IPS DF 19.7 (cell line): ENCODE results near the gene RBKS.
"Not testable (repeated sequence)": the region's sequence is repeated elsewhere in the genome, so short reads cannot be mapped to it uniquely, and the experiment has no call there.

ENCODE experiments used
- DNase-seq: peaks from one replicate; pipeline ENCODE4 v3.0.0-alpha.2; 2013; ENCODE audit warnings: low read depth, low spot score

Gene RBKS

DNA sequence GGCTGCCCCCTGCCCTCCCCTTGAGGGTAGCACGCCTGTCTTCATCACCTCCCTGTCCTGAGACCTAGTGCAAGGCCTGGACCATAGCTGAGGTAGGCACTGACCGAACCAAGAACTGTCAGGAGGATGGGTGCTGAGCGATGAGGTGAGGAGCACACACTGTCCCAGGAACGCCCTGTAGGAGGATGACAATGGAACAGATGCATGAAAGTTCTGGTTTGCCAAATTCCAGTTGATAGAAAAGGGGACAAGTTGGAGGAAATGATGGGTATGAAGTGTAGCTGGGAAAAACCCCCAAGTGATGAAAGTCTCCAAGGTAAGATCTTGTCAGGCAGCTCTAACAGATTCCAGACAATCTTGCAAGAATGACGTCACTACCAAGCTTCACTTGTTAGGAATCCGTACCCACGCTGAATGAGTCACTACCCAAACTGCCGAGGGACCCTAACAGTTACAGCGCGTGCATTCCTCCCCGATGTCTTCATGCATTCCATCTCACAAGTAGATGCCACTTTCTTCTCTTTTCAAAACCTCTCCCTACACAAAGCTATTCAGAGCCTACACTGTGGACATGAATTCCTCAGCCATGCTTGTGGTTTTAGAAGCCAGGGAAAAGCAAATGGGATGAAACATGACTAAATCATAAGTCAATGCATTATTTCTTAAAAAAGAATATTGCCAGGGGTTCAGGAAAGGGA is 91.1 kb downstream of the RBKS start:
- peak; percentile 68 for DNase-seq

GRCh38 chr2:27798486-27798885 is 91.7 kb downstream of the RBKS start:
- no peak for DNase-seq

DNA sequence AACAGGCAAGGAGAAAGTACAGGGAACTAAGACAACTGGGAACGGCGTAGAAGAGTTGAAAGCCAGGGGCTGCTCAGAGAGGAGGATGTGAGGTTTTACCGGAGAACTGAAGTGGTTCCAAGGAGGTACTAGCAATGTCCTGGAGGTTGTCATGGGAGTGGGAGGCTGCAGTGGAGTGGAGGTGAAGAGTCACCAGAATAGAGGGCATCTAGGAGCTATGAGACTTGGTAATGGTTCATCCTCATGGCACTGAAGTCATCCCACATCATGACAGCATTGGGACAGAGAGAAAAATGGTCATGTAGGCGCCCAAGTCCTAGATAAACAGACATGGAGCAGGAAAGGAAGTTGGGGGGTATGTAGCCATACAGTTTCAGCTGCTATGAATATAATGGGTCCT is 92.3 kb downstream of the RBKS start:
- no peak for DNase-seq

DNA sequence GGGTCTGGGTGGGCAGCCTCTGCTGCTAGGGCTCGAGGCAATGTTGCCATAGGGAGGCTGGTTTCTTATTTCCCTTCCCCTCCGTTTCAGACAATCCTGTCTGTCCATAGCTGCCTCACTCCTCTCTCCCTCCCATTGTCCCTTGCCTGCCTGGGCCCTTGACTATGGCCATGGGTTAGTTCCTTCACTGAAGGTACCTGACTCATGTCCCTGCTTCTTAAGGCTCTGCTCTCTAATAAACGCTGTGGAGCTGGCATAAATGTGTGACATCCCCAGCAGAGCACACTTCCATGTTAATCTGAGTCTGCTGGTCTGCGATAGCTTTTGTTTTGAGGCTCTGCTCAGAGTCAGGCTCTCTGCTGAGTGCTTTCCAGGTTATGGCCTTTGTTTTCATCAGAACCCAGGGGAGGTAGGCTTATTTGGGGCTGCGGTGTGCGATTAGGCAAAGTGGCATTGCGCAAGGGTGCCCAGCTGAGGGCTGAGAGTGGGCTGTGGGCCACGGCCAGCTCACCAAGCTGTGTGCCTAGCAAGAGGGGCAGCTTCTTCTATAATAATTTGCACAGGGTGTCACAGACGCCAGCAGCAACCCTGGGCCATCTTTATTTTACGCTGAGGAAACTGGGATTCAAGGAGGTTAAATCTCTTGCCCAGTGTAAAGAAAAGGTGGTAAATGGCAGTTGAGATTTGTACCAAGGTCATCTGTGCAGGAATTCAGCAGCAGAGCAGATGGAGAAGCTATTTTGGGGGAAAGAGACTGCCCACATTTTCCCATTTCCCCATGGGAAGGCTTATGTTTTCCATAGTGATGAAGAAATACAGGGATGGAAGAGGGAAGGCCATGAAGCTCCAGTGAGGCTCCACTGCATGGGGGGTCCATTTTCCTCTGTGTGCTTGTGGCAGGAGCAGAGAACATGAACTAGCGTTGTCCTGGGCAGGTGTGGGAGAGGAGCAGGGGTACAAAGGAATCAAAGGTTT is 93.1 kb downstream of the RBKS start:
- no peak for DNase-seq

GRCh38 chr2:27795868-27796277 is 94.3 kb downstream of the RBKS start:
- no peak for DNase-seq

DNA sequence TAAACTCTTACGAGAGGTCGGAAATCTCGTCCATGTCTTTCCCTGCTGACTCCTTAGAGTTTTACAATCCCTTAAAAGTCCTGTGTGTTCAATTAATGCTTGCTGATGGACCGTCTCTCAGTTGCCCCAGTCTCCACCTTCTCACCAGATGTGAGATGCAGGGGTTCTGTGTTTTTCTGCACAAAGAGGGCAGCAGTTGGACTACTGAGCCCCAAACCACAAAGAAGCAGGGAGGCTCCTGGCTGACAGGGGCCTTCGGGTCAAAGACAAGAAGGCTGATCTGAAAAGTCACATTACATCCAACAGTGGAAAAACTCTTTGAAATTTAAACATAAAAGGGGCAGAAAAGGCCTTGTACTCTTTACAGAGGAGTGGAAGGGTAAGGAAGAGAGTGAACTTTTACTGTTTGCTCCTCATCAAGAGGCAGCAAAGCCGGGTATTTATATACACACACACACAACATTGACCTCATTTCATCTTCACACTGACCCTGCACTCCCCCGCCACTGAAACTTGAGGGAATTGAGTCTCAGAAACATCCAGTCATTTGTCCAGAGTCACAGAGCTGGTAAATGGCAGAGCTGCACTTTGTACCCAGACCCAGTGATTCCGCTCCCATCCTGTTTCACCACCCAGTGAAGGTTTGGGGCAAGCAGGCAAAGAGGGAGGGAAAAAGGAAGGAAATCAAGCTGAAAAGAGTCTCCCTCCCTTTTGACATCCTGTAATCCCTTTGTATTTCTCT is 94.9 kb downstream of the RBKS start:
- DNase-seq: no peak

GRCh38 chr2:27792759-27793158 is 97.4 kb downstream of the RBKS start:
- no peak for DNase-seq

- DNase-seq: no peak
Measured at GRCh38 chr2:27790796-27791195, 99.4 kb downstream of the RBKS start.

- DNase-seq: no peak
Measured at GRCh38 chr2:27782701-27783100, 107.5 kb downstream of the RBKS start.

DNA sequence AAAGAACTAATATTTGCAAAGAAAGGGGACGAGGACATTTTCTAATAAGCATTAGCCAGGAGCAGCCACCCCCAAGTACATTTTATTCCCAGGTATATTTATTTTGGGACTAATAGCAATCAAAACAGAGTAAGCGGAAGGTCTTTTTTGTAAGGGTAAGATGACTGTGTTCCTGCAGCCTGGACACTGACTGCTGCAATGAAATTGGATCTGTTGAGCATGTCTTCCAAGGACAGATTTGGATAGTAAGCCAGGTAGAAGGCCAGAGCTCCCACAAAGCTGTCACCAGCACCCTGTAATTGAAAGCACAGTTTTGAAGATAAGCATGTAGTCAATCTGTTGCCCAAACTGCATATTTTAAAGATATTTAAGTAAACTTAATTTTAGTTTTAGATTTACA is 108.7 kb downstream of the RBKS start:
- DNase-seq: no peak

GRCh38 chr2:27779417-27780055 is 110.7 kb downstream of the RBKS start:
- no peak for DNase-seq

DNA sequence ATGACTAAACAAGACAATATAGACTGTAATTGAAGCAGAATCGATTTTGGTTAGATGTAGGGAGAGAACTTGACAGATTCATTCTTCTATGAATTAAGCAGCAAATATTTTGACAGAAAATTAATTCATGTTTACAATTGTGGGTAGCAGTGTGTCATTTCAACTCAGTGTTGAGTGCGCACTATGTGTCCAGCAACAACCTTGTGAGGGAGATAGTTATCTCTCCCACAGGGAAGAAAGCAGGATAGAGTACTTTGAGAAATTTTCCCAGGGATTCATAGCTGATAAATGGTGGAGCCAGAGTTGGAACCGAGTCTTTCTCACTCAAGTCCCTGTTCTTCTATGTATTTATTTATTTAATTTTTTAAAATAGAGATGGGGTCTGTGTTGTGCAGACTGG is 113.5 kb downstream of the RBKS start:
- DNase-seq: no peak

GRCh38 chr2:27776097-27776496 is 114.1 kb downstream of the RBKS start:
- no peak for DNase-seq

DNA sequence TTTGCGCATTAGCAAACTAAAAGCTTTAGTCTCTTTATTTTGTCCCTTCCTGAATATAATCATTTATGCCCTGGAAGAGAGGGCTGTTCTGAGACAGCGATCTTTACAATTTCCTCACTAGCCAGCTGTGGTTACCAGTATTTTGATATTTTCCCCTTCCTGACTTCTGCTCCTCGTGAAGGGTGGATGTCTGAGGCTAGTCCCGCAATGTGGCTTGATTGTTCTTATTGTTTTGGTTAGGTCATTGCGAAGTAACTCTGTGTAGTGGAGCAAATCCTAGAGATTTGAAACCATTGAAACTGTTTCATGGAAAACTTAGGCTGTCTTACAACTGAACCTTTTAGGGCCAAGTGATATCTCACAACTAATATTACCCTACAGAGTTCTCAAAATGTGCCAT is 116.2 kb downstream of the RBKS start:
- no peak for DNase-seq

DNA sequence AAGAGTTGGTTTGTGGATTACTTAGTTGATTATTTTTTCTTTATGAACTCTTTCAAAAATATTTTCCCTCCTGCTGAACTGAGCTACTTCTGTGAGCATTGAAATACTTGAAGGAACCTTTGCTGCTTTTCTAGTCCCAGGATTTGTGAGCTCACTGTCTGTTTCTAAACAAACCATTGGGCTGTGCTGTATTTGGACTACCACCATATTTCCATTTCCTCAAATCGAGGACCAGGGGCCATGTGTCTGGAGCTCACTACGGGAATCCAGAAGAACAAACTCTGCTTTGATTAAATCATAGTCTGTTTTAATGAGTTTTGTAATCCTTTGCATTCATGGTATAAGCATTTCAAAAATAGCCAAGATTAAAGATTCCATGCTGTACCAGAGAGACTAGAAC is 117.4 kb downstream of the RBKS start:
- no peak for DNase-seq

DNA sequence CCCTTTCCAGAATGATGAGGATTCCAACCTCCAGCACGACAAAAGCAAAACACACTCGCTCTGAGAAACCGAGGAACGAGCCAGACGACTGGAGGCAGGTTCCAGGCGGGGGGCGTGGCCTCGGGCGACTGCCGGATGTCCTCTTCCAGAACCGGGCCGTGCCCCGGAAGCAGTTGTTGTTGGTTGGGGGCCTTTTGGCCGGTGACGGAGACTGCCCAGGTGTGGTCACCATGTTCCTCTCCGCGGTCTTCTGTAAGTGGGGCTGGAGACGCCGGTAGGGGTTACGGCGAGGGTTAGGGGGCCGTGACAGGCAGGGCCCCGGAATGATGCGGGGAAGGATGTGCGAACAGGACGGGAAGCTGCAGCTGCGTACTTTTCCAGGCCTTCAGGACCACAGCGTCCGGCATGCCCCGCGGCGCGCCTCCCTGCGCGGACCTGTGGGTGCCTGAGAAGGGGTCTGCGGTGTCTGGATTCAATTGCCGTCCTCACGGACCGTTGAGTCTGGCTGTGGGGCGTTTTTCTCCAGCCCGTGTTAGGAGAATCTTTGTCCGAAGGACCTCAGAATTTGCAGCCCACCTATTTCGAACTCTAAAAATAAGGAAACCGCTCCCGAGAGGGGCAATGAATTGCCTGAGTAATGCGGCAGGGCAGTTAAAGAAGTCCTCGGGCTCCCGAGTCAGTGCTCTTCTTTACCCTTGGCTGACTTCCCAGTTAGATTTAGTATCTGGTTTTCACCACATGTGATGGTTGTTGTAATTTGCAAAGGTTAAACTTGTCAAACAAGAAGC is 118.4 kb downstream of the RBKS start, which contains the start of gene MRPL33:
Gene MRPL33, plus strand, starts transcription at position 172 of the 788 bp plus-strand sequence. Its CDS starts 59 bp downstream, at position 231.
- peak; percentile 83 for DNase-seq

DNA sequence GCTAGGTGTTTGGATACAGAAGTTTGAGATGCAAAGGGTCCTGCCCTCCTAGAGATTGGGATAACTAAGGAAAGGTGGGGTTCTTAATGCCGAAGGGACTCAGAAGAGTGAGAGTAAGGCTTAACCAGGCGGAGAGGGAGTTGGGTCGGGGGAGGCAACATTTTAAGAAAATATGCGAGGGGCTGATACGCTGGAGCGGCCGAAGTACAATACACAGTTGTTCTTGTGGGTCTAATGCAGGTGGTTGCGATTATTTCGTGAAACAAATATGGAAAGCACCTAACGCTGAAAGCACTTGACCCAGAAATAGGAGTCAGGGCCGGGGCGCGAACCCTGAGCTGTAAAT is 119.0 kb downstream of the RBKS start:
- no peak for DNase-seq

DNA sequence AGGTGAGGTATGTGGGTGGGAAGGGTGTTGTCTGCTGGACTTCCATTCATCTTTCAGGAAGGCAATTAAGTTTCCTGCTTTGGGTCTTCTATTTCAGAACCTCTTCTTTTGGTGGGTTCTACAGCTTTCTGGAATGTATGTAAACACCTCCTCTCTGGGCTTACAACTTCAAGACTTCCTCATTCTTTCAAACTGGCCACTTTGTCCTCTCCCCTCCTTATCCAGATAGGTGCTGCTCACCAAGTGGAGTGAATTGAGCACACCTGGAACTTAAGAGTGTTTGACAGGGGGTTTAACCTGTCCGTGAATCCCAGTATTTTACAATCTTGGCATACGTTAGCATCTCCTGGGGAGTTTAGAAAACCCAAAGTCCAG is 123.9 kb downstream of the RBKS start:
- no peak for DNase-seq

GRCh38 chr2:27765621-27766286 is 124.4 kb downstream of the RBKS start:
- no peak for DNase-seq

- DNase-seq: not testable (repeated sequence)
Measured at GRCh38 chr2:27764526-27764925, 125.7 kb downstream of the RBKS start.
